HCT116 (cell line): ENCODE data around the gene GATAD2A.

Experiments used
- ATF3 ChIP-seq: IDR thresholded peaks from 2 replicates; pipeline ENCODE4 v1.6.1; 2012
- CTCF ChIP-seq, 3 experiments: fragments of 200-600 bp in 1 of 3; sonication (generic) in 1 of 3; IDR thresholded peaks in 2 of 3; conservative IDR thresholded peaks in 1 of 3; 2 replicates each; pipeline ENCODE4 v1.5.1; 2012 to 2017; ENCODE audit warnings: low read depth in 2 of 3, low read length in 2 of 3, antibody characterized with exemption in 1 of 3, borderline replicate concordance in 1 of 3, control low read depth in 1 of 3, mild to moderate bottlenecking in 1 of 3, mixed read lengths in 1 of 3, mixed run types in 1 of 3, moderate library complexity in 1 of 3; ENCODE audit not compliant: insufficient read depth in 1 of 3
- EZH2 ChIP-seq: fragments of 200-600 bp; sonication (generic); IDR thresholded peaks from 2 replicates; pipeline ENCODE4 v1.6.1; 2017; ENCODE audit warnings: antibody characterized with exemption, mixed run types
- POLR2A ChIP-seq: IDR thresholded peaks from 2 replicates; pipeline ENCODE4 v1.7.0; 2011; ENCODE audit warnings: borderline replicate concordance; ENCODE audit not compliant: insufficient read depth, insufficient read length; ENCODE audit errors: extremely low read depth
- REST ChIP-seq: IDR thresholded peaks from 2 replicates; pipeline ENCODE4 v1.6.1; 2012; ENCODE audit warnings: low read depth

GRCh38 chr19:19490214-19490968 is 84.9 kb downstream of the GATAD2A start:
- TF ChIP-seq REST (no peak), CTCF (IDR thresholded peaks at IDR 0.05 in 2 of 3, conservative IDR thresholded peaks at IDR 0.05 in 1 of 3; ENCODE audit: borderline replicate concordance in 1 of 3, insufficient read depth in 1 of 3, low read depth in 2 of 3, low read length in 2 of 3) (peak; percentile 74 to 79 (median 79); a peak in 5 of 6 replicates), EZH2 (no peak), POLR2A (no peak), ATF3 (no peak)
